GM12878 (cell line): ENCODE measurements around the gene NUDT5. TPM values are rescaled to one million over a fixed set of nuclear protein-coding genes. Genes with fewer than 3 reads are reported as not detected.

ENCODE experiments used
- ATAC-seq: fragments of 200-7000 bp; cut with Tn5 transposase; 3 replicates; pipeline ENCODE4 v1.9.1; 2020; ENCODE audit warnings: mild to moderate bottlenecking, moderate library complexity
- BruUV-seq: library from RNA; stranded (reverse); fragments of 400-500 nt; replicated peaks from 2 replicates; lab custom pipeline; 2021; lab: Mats Ljungman, UMichigan
- CTCF ChIA-PET: fragments of 300-600 bp; sonication (Branson Sonifier 250); formaldehyde crosslinking; extraction: SDS; loops from one replicate; lab custom pipeline; 2021; ENCODE audit warnings: inconsistent platforms; lab: Yijun Ruan, JAX
- POLR2A ChIA-PET: fragments of 350-600 bp; formaldehyde crosslinking; extraction: SDS; loops from one replicate; lab custom pipeline; 2021; ENCODE audit warnings: inconsistent platforms; lab: Charles Lee
- RAD21 ChIA-PET: fragments of 300-600 bp; sonication (Branson Sonifier 250); formaldehyde crosslinking; loops from one replicate; lab custom pipeline; 2023; ENCODE audit warnings: antibody characterized with exemption; ENCODE audit not compliant: unreplicated experiment; lab: Charles Lee
- SMC1A ChIA-PET: fragments of 300-600 bp; sonication (Branson Sonifier 250); formaldehyde crosslinking; loops from one replicate; lab custom pipeline; 2023; ENCODE audit not compliant: unreplicated experiment, uncharacterized antibody; lab: Charles Lee
- DNase-seq: peaks from one replicate; pipeline ENCODE4 v3.0.0-alpha.2; 2011; ENCODE audit warnings: low read depth, low spot score
- FAIRE-seq: peaks from 3 replicates; lab custom pipeline; 2011; peaks lifted over from hg19 to GRCh38; lab: Jason Lieb, UNC
- H2AFZ ChIP-seq: 2 replicates; pipeline ENCODE4 v1.6.0; 2011; ENCODE audit warnings: low read depth, low read length, control low read depth; ENCODE audit not compliant: control insufficient read depth
- H3K27ac ChIP-seq: 2 replicates; pipeline ENCODE4 v1.5.1; 2011; ENCODE audit warnings: control low read depth; ENCODE audit not compliant: control insufficient read depth, insufficient read depth
- H3K27me3 ChIP-seq, 2 experiments: replicated peaks in 1 of 2; 2 replicates each; pipeline versions ENCODE4 v1.6.0 to v1.6.1; 2011; ENCODE audit warnings: low read length in 1 of 2; ENCODE audit not compliant: control insufficient read depth in 2 of 2, insufficient read depth in 2 of 2
- H3K36me3 ChIP-seq, 2 experiments: 2 replicates each; pipeline ENCODE4 v1.5.1; 2011; ENCODE audit warnings: low read length in 1 of 2; ENCODE audit not compliant: control insufficient read depth in 2 of 2, insufficient read depth in 2 of 2
- H3K4me1 ChIP-seq: 2 replicates; pipeline ENCODE4 v1.6.1; 2011; ENCODE audit warnings: mild to moderate bottlenecking, low read length, moderate library complexity, mixed read lengths; ENCODE audit not compliant: control insufficient read depth, insufficient read depth
- H3K4me2 ChIP-seq: 2 replicates; pipeline ENCODE4 v1.6.0; 2011; ENCODE audit warnings: control low read depth; ENCODE audit not compliant: control insufficient read depth, insufficient read depth
- H3K4me3 ChIP-seq: fragments of 200-600 bp; sonication (generic); 2 replicates; pipeline ENCODE4 v1.5.1; 2016
- H3K79me2 ChIP-seq: 2 replicates; pipeline ENCODE4 v1.6.0; 2011; ENCODE audit warnings: low read length; ENCODE audit not compliant: control insufficient read depth, insufficient read depth
- H3K9ac ChIP-seq: 2 replicates; pipeline ENCODE4 v1.8.0; 2011; ENCODE audit warnings: low read length, control low read depth, mixed read lengths; ENCODE audit not compliant: control insufficient read depth, insufficient read depth
- H3K9me3 ChIP-seq: replicated peaks from 3 replicates; pipeline ENCODE4 v1.5.1; 2011; ENCODE audit warnings: mild to moderate bottlenecking, low read length; ENCODE audit not compliant: control insufficient read depth, insufficient read depth
- H4K20me1 ChIP-seq: 2 replicates; pipeline ENCODE4 v1.6.0; 2011; ENCODE audit not compliant: control insufficient read depth, insufficient read depth
- BACH1 ChIP-seq: fragments of 450-650 bp; IDR thresholded peaks from 2 replicates; pipeline ENCODE4 v1.6.1; 2017; ENCODE audit warnings: mild to moderate bottlenecking, borderline replicate concordance
- CEBPZ ChIP-seq: fragments of 150-350 bp; IDR thresholded peaks from 2 replicates; pipeline ENCODE4 v1.6.1; 2016; ENCODE audit warnings: low read depth, low read length
- CREM ChIP-seq: IDR thresholded peaks from 2 replicates; pipeline ENCODE4 v1.6.1; 2014; ENCODE audit warnings: antibody characterized with exemption, low read depth
- NBN ChIP-seq: fragments of 450-650 bp; IDR thresholded peaks from 2 replicates; pipeline ENCODE4 v1.6.1; 2016
- TBL1XR1 ChIP-seq: IDR thresholded peaks from 2 replicates; pipeline ENCODE4 v1.6.1; 2012; ENCODE audit warnings: low read depth, low read length, improper control_type of control experiment
- USF1 ChIP-seq: IDR thresholded peaks from 2 replicates; pipeline ENCODE4 v1.6.1; 2011; ENCODE audit warnings: borderline replicate concordance, low read depth, mild to moderate bottlenecking, moderate library complexity, mixed read lengths, low read length; ENCODE audit not compliant: insufficient read depth; ENCODE audit errors: extremely low read length
- ZSCAN29 ChIP-seq: fragments of 450-650 bp; IDR thresholded peaks from 2 replicates; pipeline ENCODE4 v1.6.1; 2017; ENCODE audit warnings: mild to moderate bottlenecking, moderate library complexity
- WGBS: methylation state at CpG from one replicate; pipeline ENCODE4 v1.1.6; 2016; ENCODE audit warnings: low lambda C conversion rate; ENCODE audit not compliant: insufficient replicate concordance, insufficient coverage; ENCODE audit errors: missing lambda C conversion rate; 5-methylcytosine and 5-hydroxymethylcytosine counted together
- in situ Hi-C: fragments of 300-500 bp; cut with MboI; formaldehyde crosslinking; loops from 9 replicates; pipeline ENCODE4 v1.14.3; 2018; ENCODE audit warnings: mixed read lengths
- intact Hi-C: fragments of 100-400 bp; cut with micrococcal nuclease; formaldehyde crosslinking; loops from one replicate; pipeline ENCODE4 v1.14.2; 2022; ENCODE audit not compliant: unreplicated experiment
- polyA plus RNA-seq, 11 experiments: library from polyadenylated mRNA; depleted of rRNA in 4 of 11; unstranded in 6 of 11; stranded (reverse) in 5 of 11; fragments of >200 nt; fragmentation: Nextera tagmentation in 4 of 11; fragmentation: Illumina TruSeq in 1 of 11; extraction: Ambion mirVana in 4 of 11; extraction: Trizol in 1 of 11; gene quantifications; 1 replicate in 1 of 11; 2 replicates in 10 of 11; pipeline versions ENCODE4 v1.2.1 to v1.2.3, GENCODE V29; 2011 to 2016; ENCODE audit warnings: inconsistent platforms in 2 of 11, missing spikeins in 2 of 11, low read depth in 1 of 11
- total RNA-seq, 4 experiments: library from RNA; depleted of rRNA in 3 of 4; stranded (reverse); fragments of >200 nt in 3 of 4; fragmentation: Illumina TruSeq in 1 of 4; extraction: Trizol in 1 of 4; gene quantifications; 2 replicates each; pipeline versions ENCODE4 v1.2.1 to v1.2.3, GENCODE V29; 2013 to 2021

Gene NUDT5
- total and polyA plus RNA-seq, 10 of the 15 experiments (the other 5 are each of a cell fraction or from before 2014, with no cell fraction given): 74.1 to 345 (median 153) TPM

GRCh38 chr10:12200850-12201249 lies 5.2 kb upstream of the NUDT5 start (continued):
- TF ChIP-seq USF1: no peak
- no peak for TF ChIP-seq TBL1XR1
- TF ChIP-seq BACH1: no peak
- TF ChIP-seq CEBPZ: no peak
- TF ChIP-seq CREM: no peak
- TF ChIP-seq, all 136 proteins: peak for 0

DNA sequence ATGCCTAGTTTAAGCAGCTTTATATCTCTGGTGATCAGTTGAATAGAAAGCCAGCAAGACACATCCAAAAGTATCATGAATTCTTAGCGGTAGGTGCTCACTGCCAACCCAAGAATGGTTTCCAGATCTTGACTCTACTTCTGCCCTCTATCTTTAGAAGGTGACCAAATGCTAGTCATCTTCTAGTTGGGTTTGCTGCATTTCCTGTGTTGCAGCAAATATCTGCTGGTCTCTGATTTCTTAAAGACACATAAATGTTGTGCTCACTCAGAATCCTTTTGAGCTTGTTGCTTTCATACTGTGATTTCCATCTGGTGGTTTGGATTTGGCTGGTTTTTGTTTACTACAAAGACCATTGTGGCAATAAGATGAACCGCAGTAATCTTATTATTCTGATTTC lies 2.5 kb upstream of the NUDT5 start:
- H2AFZ ChIP-seq: no peak overlapping the region
- peak overlapping the region; percentile 77 for H3K4me2 ChIP-seq
- CTCF ChIA-PET: interaction anchor here (0.6 to 7.0 kb wide), 5 partner anchors 10 to 156 kb away, joined by 3 to 53 read pairs (median 3); no protein-coding TSS in a partner anchor
- TF ChIP-seq ZSCAN29 (no peak), NBN (no peak)
- TF ChIP-seq, all 136 proteins: peak for 0
- DNase-seq (no peak), ATAC-seq (no peak), FAIRE-seq (no peak)
- in situ Hi-C loops (no loop called here), intact Hi-C loops (loop anchor here (5.0 kb wide), 3 partner anchors 66 to 171 kb away; partner anchors contain the start of gene UPF2)
- no TSS peak for BruUV-seq
- peaks cover 7% of the 10 kb centered on the region; the same call in 1 of the 2 replicates for H3K4me1 ChIP-seq
- no peaks in the 10 kb centered on the region for H3K9me3 ChIP-seq
- RAD21 ChIA-PET: interaction anchor here (1.3 kb wide), 1 partner anchor 512 kb away, joined by 3 read pairs; no protein-coding TSS in a partner anchor
- peak overlapping the region; percentile 4; the same call in 1 of the 2 replicates for H3K27ac ChIP-seq
- H3K79me2 ChIP-seq: peaks cover 91% of the 10 kb centered on the region
- no peaks in the 10 kb centered on the region for H3K27me3 ChIP-seq
- POLR2A ChIA-PET: no interaction called here
- H4K20me1 ChIP-seq: no peaks in the 10 kb centered on the region; the same call in 1 of the 2 replicates
- peak overlapping the region; percentile 27; the same call in 1 of the 2 replicates for H3K4me3 ChIP-seq
- SMC1A ChIA-PET: interaction anchor here (0.7 to 2.6 kb wide), 6 partner anchors 12 to 271 kb away, joined by 3 to 14 read pairs (median 4); no protein-coding TSS in a partner anchor
- peaks cover 0 to 25% of the 10 kb centered on the region in 2 experiments for H3K36me3 ChIP-seq
- H3K9ac ChIP-seq: peak overlapping the region; percentile 22
- 72% methylated on average over 2 of the region's 2 CpGs for WGBS
